GM06990 (cell line): ENCODE data around the gene FAH.

Experiments used
- DNase-seq: peaks from one replicate; pipeline ENCODE4 v3.0.0-alpha.2; 2011; ENCODE audit not compliant: insufficient read length; ENCODE audit errors: extremely low read depth
- H3K27me3 ChIP-seq: replicated peaks from 2 replicates; pipeline ENCODE4 v1.6.0; 2011; ENCODE audit warnings: low read length; ENCODE audit not compliant: control insufficient read depth, insufficient read depth
- H3K36me3 ChIP-seq: 2 replicates; pipeline ENCODE4 v1.5.1; 2011; ENCODE audit warnings: low read length; ENCODE audit not compliant: control insufficient read depth, insufficient read depth
- H3K4me3 ChIP-seq: replicated peaks from 2 replicates; pipeline ENCODE4 v1.5.1; 2011; ENCODE audit warnings: low read depth, mild to moderate bottlenecking, control low read depth, low read length
- TF ChIP-seq, protein P1 (sequence below): IDR thresholded peaks from 2 replicates; pipeline ENCODE4 v1.5.1; 2011; ENCODE audit warnings: low read length, control low read depth, mild to moderate bottlenecking, inconsistent platforms; ENCODE audit not compliant: insufficient read depth, poor library complexity, severe bottlenecking

FAH gene

DNA sequence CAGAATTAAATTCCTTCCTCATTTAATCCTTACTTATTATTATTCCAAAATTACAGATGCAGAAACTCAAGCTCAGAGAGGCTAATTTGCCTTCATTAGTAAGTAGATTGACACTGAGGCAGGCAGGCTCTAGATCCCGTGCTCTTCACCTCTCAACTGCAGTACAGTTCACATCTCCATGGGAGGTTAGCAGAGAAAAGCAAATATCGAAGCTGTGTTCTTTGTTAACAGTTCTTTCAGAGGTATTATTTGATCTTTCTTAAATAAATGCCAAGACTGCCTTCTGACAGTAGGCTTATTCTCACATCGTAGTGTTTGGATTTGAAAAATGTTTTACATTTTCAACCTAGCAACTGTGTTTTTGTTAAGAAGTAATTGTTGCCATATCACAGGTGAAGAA lies 15.9 kb upstream of the FAH start:
- DNase-seq: no peak
- no peaks in the 10 kb centered on the region for H3K27me3 ChIP-seq
- TF ChIP-seq, protein P1, sequence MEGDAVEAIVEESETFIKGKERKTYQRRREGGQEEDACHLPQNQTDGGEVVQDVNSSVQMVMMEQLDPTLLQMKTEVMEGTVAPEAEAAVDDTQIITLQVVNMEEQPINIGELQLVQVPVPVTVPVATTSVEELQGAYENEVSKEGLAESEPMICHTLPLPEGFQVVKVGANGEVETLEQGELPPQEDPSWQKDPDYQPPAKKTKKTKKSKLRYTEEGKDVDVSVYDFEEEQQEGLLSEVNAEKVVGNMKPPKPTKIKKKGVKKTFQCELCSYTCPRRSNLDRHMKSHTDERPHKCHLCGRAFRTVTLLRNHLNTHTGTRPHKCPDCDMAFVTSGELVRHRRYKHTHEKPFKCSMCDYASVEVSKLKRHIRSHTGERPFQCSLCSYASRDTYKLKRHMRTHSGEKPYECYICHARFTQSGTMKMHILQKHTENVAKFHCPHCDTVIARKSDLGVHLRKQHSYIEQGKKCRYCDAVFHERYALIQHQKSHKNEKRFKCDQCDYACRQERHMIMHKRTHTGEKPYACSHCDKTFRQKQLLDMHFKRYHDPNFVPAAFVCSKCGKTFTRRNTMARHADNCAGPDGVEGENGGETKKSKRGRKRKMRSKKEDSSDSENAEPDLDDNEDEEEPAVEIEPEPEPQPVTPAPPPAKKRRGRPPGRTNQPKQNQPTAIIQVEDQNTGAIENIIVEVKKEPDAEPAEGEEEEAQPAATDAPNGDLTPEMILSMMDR: no peak
- H3K36me3 ChIP-seq: peaks cover 8% of the 10 kb centered on the region
- H3K4me3 ChIP-seq: no peak overlapping the region

DNA sequence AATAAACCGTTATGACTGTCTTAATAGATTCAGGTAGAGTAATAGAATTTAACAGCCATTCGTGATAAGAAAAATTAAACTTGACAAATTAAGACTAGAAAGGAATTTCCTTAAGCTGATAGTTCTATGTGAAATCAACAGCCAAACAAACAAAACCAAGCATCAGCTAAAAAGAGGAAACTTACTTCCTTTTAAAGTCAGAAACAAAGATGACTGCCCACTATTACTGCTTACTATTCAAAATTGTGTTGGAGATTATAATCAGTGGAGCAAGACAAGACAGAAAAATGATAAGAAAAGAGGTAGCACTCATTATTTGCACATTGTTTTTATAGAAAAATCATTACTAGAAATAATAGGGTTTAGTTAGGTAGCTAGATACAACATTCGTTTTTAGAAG lies 13.8 kb upstream of the FAH start:
- TF ChIP-seq, protein P1: no peak
- DNase-seq: no peak
- no peak overlapping the region for H3K4me3 ChIP-seq
- no peaks in the 10 kb centered on the region for H3K27me3 ChIP-seq
- peaks cover 6% of the 10 kb centered on the region for H3K36me3 ChIP-seq

DNA sequence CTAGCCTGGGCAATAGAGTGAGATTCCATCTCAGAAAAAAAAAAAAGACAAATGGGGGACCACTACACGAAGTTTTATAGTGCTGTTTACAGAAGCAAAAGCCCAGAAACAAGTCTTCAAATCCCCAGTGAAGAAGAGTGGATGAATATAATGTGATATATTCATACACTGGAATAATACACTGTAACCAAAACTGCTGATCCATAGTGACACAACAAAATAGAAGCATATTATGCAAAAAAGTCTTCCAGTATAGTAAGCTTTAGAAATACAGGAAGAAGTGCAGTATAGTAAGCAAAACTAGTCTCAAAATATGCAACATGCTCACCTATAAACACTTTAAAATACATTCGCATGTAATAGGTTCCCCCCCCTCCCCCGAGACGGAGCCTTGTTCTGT lies 11.9 kb upstream of the FAH start:
- TF ChIP-seq, protein P1: no peak
- H3K27me3 ChIP-seq: no peaks in the 10 kb centered on the region
- DNase-seq: no peak
- no peak overlapping the region for H3K4me3 ChIP-seq
- no peaks in the 10 kb centered on the region; the same call in none of the 2 replicates for H3K36me3 ChIP-seq

DNA sequence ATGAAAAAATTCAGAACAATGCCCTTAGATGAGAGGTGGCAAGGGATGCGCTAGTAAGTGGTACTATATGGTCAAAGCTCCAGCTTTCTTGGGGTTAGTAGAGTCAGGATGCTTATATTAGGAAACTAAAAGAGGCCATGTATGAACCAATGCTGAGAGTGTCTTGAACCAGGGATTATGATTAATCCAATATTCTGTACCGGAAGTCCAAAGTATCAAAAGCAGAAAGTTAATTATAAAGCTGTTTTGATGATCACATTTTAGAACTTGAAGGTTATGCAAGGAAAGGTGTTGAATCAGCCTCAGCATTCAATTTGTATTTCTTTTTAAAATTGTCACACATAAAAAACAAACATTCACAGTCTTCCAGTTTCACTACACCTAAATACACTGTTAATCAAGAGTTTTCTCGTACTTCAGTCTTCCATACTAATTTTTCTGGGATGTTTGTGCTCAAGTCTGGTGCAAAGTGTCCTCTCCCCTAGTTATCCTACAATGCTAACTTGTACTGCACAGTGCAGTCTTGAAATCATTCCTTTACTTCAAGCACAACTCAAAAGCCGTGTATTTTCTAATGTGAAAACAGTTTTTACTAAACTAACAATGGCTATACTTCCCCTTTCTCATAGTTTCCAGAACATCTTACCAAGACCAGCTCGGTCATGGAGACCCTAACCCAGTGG lies 10.7 kb upstream of the FAH start:
- Histone ChIP-seq H3K4me3 (no peak overlapping the region), H3K36me3 (no peaks in the 10 kb centered on the region; the same call in 1 of the 2 replicates), H3K27me3 (no peaks in the 10 kb centered on the region)
- TF ChIP-seq, protein P1: no peak
- no peak for DNase-seq

DNA sequence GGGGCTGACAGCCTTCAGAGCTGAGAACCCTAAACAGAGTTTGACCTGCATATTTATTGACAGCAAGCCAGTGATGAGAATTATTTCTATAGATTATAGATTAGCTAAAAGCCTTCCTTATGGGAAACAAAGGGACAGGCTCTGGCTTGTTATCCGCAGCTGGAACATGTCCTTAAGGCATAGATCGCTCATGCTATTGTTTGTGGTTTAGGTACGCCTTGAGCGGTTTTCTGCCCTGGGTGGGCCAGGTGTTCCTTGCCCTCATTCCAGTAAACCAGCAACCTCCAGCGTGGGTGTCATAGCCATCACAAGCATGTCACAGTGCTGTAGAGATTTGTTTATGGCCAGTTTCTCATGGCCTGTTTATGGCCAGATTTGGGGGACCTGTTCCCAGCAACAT lies 10.2 kb upstream of the FAH start:
- TF ChIP-seq, protein P1: no peak
- Histone ChIP-seq H3K27me3 (no peaks in the 10 kb centered on the region), H3K36me3 (no peaks in the 10 kb centered on the region), H3K4me3 (no peak overlapping the region)
- no peak for DNase-seq

DNA sequence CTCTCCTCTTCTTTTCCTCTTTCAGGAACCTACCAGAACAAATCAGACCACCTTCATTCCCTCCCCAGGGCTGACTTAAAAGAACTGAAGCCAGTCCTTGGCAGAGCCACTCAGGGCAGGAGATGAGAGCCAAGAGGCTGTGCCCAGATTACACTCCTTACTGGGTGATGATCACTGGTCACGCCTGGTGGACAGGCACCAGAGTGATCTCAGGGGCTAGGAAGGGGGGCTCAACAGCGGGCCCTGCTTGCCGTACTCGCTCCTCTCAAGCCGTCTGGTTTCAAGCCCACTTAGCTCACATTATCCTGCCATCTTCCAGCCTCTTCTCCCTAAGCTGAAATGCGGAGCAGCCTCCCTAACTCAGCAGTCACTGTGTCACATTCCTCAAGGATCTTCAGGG lies 1.7 kb upstream of the FAH start:
- no peaks in the 10 kb centered on the region for H3K27me3 ChIP-seq
- no peak overlapping the region for H3K4me3 ChIP-seq
- H3K36me3 ChIP-seq: no peaks in the 10 kb centered on the region
- DNase-seq: no peak
- TF ChIP-seq, protein P1: no peak
